HG03066 (cell line): ENCODE results near the gene FAM124B.
"Not testable (repeated sequence)": the region's sequence is repeated elsewhere in the genome, so short reads cannot be mapped to it uniquely, and the experiment has no call there.

Experiments
- ATAC-seq: cut with Tn5 transposase; IDR thresholded peaks from one replicate; pipeline ENCODE4 v1.9.1; 2021; ENCODE audit warnings: low read depth; ENCODE audit not compliant: unreplicated experiment

FAM124B gene

DNA sequence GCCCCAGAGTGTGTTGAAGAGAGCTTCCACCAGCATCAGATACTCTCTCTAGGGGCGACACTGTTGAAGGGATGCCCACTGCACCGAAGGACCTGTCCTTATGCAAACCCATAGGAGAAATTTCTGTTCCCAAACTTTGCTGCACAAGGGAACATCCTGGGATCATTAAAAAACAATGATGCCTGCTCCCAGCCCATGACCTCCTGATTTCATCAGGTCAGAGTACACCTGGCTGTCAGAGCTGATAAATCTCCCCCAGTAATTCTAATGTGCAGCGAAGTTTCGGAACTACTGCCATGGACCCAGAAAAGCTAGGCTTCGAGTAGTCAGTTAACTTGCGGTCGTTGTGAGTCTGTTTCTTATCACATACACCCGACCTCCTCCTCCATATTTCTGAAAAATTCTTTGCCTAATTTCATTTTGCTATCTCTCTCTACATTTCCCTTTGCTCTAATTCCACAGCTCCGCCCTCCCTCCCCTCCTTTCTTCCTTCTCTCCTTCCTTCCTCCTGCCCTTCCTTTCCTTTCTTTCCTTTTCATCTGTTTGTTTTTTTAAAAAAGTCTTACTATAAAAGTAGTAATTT is 18.8 kb downstream of the FAM124B start:
- ATAC-seq: no peak

DNA sequence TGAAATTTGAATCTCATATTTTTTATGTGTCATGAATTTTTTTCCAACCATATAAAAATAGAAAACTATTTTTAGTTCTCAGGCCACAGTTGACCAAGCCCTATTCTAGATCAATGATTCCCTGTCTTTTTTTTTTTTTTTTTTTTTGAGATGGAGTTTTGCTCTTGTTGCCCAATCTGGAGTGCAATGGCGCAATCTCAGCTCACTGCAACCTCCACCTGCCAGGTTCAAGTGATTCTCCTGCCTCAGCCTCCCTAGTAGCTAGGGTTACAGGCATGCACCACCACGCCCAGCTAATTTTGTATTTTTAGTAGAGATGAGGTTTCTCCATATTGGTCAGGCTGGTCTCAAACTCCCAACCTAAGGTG is 19.6 kb downstream of the FAM124B start:
- ATAC-seq: not testable (repeated sequence)

DNA sequence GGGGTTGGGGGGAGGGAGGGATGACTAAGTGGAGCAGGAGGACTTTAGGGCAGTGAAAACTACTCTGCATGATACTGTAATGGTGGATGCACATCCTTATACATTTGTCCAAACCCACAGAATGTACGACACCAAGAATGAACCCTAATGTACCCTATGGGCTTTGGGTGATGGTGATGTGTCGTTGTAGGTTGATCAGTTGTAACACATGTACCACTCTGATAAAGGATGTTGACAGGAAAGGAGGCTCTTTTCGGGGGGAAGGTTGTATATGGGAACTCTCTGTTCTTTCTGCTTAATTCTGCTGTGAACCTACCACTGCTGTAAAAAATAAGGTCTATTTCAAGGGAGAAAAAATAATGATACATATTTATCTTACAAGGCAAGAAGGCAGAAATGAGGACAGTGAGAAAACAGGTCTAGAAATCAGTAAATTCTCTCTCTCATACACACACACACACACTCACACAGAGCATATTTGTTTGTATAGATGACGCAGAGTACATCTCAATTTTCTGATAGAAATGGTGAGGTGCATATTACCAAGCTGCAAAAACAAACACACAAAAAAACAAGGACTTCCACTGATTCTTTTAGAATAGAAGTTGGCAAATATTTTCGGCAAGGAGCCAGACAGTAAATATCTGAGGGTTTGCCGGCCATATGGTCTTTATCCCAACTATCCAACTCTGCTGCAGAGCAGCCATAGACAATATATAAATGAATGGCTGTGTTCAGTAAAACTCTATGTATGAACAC is 20.2 kb downstream of the FAM124B start:
- no peak for ATAC-seq

DNA sequence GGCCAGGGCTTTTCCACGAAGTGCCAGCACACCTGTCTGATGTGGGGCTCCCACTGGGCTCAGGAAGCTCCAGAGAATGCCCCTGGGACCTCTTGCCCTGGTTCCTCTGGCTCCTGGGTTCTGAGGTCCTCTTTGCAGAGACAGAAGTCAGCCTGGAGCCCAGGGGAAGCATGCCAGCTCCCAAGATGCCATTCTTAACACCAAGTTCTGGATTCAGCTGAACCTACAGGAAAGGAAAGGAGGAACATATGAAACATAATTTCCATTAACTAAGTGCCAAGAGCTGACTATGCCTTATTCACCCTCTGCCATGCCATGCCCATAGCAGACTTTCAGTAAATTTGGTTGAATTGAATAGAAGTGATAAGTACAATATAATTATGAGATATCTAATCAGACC is 21.9 kb downstream of the FAM124B start:
- no peak for ATAC-seq

DNA sequence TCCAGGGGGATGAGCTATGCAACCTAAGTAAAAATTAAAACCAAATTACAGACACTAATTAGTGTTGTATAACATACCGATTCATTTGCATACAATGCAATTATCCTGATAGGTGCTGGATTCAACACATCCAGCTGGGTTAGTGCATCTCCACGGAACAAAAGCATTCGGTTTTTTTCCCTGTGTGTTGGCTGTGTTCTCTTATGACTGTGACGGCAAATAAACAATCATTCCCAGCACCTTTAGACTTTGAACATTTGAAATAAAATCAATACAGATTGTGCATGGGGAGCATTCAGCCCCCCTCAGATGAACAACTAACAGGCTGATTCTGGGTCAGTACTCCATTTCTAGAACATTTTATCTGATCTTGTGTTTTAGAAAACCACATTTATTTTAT is 22.7 kb downstream of the FAM124B start:
- no peak for ATAC-seq

DNA sequence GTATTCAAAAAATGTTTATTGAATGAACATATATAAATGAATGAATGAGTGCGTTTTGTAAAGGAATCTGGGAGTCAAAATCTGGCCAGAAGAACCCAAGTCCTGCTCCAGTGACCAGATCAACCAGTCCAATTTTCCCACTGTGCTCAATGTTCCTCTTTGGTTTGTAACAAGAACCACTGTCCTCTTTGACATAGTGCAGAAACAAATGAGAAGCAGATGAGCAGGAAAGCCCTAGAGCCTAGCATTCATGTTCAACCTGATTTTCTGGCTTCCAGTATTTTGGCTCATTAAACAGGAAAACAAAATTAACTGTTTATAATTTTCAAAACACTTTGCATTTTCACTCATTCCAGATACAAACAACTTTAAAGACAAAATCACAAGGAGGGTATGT is 23.2 kb downstream of the FAM124B start:
- no peak for ATAC-seq

DNA sequence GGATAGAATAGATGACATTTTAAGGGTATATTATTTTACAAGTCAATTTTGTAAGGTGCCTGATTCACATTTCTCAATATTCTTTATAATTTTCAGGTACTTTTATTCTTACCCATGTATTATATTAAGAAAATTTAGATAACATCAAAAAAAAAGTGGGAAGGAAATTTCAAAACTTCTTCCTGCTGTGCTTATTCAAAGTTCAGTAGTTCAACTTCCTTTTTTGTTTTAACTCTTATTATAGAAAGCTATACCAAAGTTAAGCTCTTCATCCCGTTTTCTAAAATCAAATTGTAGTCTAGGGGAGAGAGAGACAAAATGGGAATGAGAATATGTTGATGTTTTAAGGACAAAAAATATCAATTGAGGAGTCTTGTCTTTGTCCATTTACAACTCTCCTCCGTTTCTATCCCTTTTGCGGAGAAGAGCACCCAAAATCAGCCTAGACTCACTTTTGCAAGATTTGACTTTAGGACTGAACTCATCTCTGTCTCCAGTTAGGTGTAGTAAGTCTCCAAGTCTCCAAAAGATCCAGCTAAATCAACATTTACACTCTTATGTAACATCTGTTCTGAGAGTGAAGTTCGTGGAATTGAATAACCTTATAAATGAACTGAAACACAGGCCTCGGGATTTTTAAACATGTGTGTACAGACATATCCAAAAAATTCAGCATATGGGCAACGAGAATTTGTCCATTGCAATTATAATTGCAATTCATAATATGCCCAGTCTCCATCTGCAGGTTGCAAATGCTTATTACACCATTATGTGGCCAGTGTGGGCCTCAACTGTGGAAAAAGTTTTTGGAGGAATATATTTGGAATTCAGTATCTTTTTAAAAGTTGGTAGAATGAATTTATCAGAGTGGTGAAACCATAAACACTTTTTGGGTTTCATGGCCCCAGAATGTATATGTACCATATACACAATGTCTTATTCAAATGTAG is 23.9 kb downstream of the FAM124B start:
- ATAC-seq: no peak

DNA sequence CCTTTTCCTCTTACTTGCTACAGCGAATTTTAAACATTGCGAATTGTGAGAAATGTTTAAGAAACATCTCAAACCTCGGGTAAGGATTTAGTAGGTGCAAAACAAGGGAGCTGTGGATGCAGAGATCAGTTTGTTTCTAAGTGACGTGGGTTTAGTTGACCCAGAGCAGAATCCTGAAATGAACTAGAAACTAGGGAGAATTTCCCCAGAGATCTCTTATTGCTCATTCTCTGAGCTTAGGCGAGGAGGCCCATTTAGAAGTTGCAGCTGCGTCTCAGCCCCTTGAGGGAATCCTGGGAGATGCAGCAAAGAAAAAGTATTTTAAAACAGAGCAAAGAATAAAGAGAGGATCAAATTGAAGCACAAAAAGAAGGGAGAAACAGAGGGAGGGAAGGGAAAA is 29.3 kb downstream of the FAM124B start:
- no peak for ATAC-seq

DNA sequence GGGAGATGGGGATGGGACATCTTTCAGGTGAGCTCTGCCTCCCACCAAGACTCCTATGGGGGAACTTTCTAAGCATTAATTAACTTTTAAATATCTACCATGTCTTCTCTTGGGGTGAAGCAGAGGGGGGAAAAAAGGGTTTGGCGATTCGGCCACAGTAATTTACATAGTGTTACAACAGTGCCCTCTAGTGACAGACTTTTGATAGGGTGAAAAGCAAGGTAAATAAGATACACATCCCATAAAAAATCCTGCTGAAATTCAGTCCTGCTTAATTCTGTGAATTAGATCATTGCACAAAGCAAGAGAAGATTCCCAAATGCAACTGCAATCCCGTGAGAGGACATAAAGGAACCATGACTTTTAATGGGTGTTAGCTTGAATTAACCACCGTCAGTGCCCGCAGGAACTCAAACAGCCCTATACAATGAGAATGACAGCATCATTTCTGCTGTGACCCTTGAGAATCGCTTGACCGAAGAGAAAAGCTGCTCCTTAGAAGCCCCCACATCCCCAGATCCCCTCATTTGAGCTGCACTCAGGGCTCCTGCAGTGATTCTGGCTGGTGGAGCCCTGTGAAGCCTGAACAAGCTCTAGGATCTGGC is 32.8 kb downstream of the FAM124B start:
- no peak for ATAC-seq

DNA sequence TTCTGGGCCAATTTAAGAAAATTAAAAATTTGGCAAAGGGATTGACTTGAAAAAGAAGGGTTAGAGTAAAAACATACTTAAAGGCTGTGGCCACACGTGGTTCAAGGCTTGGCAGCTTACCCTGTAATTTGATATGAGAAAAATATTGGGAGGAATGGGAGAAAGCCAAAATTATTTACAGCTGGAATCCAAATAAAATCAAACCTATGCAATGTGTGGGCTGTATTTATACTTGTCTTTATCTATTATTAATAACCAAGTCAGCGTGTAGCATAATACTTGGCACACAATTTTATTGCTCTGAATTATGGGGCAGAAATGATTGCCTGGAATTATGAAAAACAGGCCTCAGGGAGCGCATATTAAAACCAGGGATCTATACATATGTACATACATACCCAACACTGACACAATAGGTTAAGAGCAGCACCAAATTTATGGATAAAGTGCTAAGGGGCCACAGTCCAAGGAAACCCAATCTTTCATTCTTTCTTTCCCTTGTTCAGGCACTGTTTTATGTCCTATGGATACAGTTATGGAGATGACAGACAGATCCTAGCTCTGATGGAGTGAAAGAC is 35.6 kb downstream of the FAM124B start:
- ATAC-seq: no peak

DNA sequence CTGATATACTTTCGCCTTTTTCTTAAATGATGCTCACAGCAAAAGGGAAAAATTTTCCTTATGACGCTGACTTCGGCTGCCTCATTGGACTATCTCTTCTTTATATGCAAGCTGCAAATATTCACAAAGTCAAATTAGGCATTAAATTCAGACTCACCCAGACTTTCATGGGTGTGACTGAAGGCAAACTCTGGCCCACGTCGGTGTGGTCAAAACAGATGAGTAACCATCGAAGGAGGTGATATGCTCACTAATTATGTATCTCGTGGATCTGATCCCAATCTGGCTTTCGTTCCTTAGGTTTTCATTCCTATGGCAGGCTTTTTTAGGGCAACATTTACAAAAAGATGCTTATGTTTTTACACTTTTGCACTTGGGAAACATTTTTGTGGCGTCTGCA is 36.6 kb downstream of the FAM124B start:
- no peak for ATAC-seq

DNA sequence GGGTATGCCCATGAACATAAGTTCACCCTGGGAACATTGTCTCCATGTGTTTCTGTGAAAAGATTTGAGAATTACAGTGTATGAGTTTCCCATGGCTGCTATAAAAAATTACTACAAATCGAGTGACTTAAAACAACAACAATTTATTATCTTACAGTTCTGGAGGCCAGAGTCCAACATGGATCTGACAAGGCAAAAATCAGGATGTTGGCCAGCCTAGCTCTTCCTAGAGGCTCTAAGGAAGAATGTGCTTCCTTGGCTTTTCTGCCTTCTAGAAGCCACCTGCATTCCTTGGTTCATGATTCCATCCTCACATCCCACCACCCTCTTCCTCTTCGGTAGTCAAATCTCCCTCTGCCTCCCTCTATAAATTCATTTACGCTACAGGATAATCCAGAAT is 38.6 kb downstream of the FAM124B start:
- ATAC-seq: no peak

DNA sequence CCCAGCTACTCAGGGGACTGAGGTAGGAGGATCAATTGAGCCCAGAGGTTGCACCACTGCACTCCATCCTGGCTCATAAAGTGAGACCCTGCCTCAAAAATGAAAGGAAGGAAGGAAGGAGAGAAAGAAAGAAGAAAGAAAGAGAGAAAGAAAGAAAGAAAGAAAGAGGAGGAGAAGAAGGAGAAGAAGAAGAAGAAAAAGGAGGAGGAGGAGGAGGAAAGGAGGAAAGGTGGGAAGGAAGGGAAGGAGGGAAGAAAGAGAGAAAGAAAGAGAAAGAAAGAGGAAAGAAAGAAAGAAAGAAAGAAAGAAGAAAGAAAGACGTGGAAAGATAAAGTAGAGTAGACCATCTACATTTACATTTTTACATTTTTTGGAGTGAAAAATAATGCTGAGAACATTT is 39.8 kb downstream of the FAM124B start:
- ATAC-seq: no peak

DNA sequence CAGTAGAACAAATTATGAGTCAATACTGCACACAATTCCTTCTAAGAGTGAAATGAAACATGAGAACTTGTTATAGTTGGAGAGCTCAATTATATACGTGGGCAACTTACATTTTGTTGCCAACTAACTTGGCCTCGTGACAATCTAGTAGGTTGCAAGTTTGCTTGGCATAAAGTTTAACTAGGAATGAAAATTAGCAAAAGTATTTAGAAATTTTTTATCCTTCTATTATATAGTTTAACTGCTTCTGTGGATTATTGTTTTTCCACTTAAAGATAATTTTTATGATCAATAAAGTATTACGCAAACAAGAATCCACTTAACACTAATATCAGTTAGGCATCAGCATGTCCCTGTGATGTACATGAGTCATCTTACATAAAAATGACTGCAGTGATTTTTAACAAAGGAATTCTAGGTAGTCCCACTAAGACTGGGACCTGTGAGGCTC is 41.1 kb downstream of the FAM124B start:
- no peak for ATAC-seq

DNA sequence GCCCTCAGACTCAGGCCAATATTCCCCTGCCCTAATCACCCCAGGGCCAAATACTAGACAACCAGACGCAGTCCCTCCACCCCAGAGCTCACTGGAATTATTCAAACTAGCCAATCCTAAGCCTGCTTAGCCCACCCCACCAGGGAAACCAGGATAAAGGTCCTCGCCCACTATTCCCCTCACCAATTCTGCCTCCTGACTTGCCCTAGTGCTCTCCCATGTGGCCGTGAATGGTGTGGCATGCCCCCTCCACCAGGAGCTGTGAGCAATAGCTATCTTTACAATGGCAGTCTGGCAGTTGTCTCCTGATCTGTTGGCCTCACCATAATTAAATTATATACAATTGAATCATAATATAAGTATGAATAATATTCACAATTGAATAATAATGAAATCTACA is 42.3 kb downstream of the FAM124B start:
- ATAC-seq: no peak

DNA sequence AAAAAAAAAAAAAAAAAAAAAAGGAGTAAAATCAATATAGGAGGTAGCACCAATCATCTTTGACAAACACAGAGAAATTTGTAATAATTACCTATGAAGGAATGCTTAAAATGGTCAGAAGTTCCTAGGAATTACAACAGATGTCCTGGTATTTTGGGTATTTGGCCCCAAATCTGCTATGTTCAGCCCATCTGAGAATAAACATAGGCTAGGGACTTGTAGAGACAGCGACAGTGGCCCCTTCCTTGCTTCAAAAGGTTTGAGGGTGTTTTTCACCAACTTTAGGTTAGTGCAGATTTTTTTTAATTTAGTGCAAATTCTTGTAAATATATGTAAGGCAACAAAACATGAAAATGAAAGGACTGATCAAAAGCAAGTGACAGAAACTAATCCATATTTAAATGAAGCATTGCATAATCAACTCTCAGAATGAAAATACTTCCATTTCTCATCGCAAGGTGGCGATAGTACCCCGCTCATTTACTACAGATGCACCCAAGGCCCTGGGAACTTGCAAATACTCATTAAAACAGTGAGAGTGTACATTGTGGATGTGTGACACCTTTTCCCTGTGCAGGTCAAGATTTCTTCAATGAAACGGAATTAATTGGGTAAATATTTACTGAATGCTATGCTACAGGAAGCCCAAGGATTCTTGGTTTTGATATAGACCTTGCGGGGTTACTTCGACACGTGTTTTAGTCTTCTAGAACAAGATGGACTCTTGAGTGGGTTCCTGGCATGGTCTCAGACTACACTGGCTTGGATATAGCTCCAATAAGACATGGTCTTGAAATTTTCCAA is 44.6 kb downstream of the FAM124B start:
- no peak for ATAC-seq

DNA sequence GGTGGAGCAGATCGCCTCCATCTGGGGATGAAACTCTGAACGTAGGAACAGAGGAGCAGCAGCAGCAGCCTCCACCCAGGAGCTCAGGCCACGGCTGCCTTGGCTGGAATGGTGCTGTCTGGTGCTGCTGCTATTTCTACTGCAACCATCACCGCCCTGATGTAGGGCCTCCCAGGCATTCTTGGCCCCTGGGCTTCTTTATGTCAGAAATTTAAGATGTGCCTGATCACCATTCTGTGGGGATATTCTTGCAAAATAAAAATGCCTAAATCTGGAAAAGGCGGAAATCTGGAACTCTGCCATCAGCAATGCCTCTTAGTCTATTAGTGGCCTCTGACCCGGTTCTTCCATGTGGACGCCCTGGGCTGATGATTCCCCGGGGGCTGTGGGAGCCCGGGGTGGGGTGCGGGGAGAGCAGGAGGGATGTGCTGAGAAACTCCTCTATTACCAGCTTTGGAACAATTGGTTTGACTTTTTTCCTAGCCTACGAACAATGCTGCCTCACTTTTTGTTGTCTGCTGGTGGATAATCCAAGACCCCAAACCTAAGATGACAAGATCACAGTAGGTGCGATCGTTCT is 47.2 kb downstream of the FAM124B start:
- no peak for ATAC-seq

DNA sequence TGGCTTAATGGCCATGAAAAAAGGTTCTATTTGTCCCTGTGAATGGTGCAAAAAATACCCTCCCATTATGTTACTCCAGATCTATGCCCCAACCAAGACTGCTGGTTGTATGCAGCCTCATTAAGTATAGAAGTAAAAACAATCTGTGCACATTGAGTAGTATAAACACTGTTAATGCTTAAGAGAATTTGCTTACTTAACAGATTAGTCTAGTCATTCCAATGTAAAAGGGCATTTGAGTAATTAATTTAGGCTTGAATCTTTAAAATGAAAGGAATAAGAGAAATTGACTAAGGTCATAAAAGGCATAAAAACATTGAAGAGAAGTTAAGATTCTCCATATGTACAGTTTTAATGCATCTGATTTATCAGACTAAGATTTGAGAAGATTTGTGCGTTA is 51.2 kb downstream of the FAM124B start:
- ATAC-seq: no peak

DNA sequence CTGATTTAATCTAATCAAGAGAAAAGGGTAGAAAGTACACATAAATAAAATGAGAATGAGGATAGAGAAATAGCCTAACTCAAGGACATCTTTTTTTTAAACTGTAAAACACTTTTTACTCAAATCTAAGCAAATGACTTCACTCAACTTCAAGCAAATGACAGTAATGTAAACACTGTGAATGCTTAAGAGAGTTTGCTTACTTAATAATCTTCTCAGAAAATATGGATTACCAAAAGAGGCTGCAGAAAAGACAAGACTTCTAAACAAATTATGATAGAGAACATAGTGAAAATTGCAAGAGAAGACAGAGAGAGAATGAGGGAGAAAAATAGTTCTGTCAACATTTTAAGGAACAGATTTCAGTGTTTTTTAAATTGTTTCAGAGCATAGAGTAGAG is 52.5 kb downstream of the FAM124B start:
- no peak for ATAC-seq
